Activated naive CD4-positive, alpha-beta T cell treated with anti-CD3 and anti-CD28 coated beads, Interleukin-2, amount 50 U/mL, for 72 hours (primary cell): ENCODE measurements around the gene ABHD12. TPM values are rescaled to one million over a fixed set of nuclear protein-coding genes. Genes with fewer than 3 reads are reported as not detected.

Experiments
- ATAC-seq, 2 donors: fragments of 150-1000 bp; cut with Tn5 transposase; 2 replicates each; pipeline ENCODE4 v1.10.0; 2021; ENCODE audit warnings: mild to moderate bottlenecking in 2 of 2, moderate library complexity in 2 of 2
- DNase-seq, 2 donors: peaks; one replicate each; pipeline ENCODE4 v3.0.0; 2021 to 2022; ENCODE audit warnings: low spot score in 2 of 2
- H3K27ac Mint-ChIP-seq, 2 donors: one replicate each; pipeline ENCODE4 v1.8.0; 2022; ENCODE audit warnings: mild to moderate bottlenecking in 2 of 2, mixed read lengths in 2 of 2
- H3K36me3 Mint-ChIP-seq, 2 donors: one replicate each; pipeline ENCODE4 v1.8.0; 2022; ENCODE audit warnings: mixed read lengths in 2 of 2
- H3K9me3 Mint-ChIP-seq, 2 donors: one replicate each; pipeline ENCODE4 v1.8.0; 2022; ENCODE audit warnings: mixed read lengths in 2 of 2
- total RNA-seq, 2 donors: library from RNA; stranded (reverse); gene quantifications; one replicate each; pipeline ENCODE4 v1.2.3, GENCODE V29; 2022

The ABHD12 gene
- total RNA-seq, 2 donors from 2014 or later, result 13.8 to 20.2 TPM

DNA sequence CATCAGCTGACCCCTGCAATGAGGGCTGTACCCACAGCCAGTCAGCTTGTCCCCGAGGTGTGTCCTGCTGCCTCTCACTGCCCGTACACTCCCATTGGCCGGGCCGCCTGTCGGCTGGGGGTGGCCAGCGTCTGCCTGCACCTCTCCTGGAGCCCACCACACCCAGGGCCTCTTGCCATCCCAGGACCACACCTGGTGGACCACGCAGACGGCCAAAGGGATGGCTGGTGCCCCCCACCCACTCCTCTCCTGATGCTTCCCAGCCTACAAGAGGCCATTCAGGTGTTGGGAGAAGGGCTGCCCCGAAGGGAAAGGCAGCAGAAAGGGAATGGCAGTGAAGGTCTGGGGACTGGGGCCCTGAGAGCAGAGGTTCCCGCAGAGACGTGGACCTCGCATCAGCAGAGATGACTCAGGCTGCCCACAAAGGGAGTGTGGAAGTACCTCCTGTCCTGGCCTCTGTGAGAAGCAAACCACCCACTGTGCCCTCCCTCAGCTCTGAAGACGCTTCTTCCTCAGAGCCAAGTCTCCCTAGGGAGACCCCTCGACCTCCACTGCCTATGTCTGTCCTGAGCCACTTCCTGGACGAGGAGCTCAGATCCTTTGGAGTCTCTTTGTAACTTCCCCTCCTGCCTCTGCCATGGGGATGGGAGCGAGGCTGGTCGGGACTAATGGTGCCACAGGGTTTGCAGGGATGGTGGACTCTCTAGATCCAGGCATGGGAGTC lies 81.8 kb downstream of the ABHD12 start:
- no peaks in the 10 kb centered on the region for H3K9me3 Mint-ChIP-seq
- DNase-seq, result no peak
- peak in 1 of 2 donors; percentile 21 for ATAC-seq
- H3K36me3 Mint-ChIP-seq, result no peaks in the 10 kb centered on the region
- H3K27ac Mint-ChIP-seq, result peak overlapping the region; percentile 65 to 90

DNA sequence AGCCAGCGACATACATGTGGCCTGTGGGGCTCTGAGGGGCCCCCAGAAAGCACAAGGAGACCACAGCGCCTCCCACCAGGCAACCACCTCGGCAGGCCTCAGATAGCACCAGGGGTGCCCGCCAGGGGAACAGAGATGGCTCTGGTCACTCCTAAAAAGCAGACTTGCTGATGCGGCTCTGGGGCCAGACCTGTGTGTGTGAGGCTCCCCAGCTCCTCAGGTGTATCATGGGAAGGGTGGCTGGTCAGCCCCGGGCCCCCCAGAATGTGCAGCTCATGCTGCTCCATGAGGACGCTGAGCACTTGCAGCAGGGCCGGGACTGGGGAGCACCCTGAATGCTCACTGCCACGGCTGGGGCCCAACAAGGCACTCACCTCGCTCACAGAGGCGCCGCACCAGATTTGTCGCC lies 82.5 kb downstream of the ABHD12 start:
- Mint-ChIP-seq H3K27ac (peak overlapping the region; percentile 22 to 72), H3K9me3 (no peaks in the 10 kb centered on the region), H3K36me3 (no peaks in the 10 kb centered on the region)
- DNase-seq, result no peak
- ATAC-seq, result no peak

- no peaks in the 10 kb centered on the region for H3K9me3 Mint-ChIP-seq
- DNase-seq (no peak), ATAC-seq (no peak)
- H3K36me3 Mint-ChIP-seq, result no peaks in the 10 kb centered on the region
- H3K27ac Mint-ChIP-seq, result peak overlapping the region in 1 of 2 donors; percentile 77
Observed at GRCh38 chr20:25306991-25307903, 83.4 kb downstream of the ABHD12 start.

GRCh38 chr20:25304025-25304549 lies 86.5 kb downstream of the ABHD12 start:
- no peak for ATAC-seq
- Mint-ChIP-seq H3K9me3 (no peaks in the 10 kb centered on the region), H3K36me3 (no peaks in the 10 kb centered on the region), H3K27ac (peak overlapping the region; percentile 61 to 72)
- no peak for DNase-seq

- Mint-ChIP-seq H3K36me3 (no peaks in the 10 kb centered on the region), H3K27ac (peak overlapping the region; percentile 71 to 72), H3K9me3 (no peaks in the 10 kb centered on the region)
- DNase-seq, result no peak
- ATAC-seq, result no peak
Observed at GRCh38 chr20:25303292-25304024, 87.2 kb downstream of the ABHD12 start.

GRCh38 chr20:25302596-25302995 lies 88.0 kb downstream of the ABHD12 start:
- DNase-seq, result no peak
- peak in 1 of 2 donors; percentile 23 for ATAC-seq
- H3K27ac Mint-ChIP-seq, result peak overlapping the region in 1 of 2 donors; percentile 29
- H3K9me3 Mint-ChIP-seq, result no peaks in the 10 kb centered on the region
- H3K36me3 Mint-ChIP-seq, result no peaks in the 10 kb centered on the region

GRCh38 chr20:25301357-25301920 lies 89.2 kb downstream of the ABHD12 start:
- H3K9me3 Mint-ChIP-seq, result no peaks in the 10 kb centered on the region
- H3K27ac Mint-ChIP-seq, result peak overlapping the region; percentile 29 to 66
- no peaks in the 10 kb centered on the region for H3K36me3 Mint-ChIP-seq
- no peak for DNase-seq
- ATAC-seq, result no peak

GRCh38 chr20:25300496-25301170 lies 90.0 kb downstream of the ABHD12 start:
- no peaks in the 10 kb centered on the region for H3K36me3 Mint-ChIP-seq
- ATAC-seq (no peak), DNase-seq (no peak)
- H3K27ac Mint-ChIP-seq, result peak overlapping the region; percentile 26 to 29
- no peaks in the 10 kb centered on the region for H3K9me3 Mint-ChIP-seq

- no peaks in the 10 kb centered on the region for H3K36me3 Mint-ChIP-seq
- H3K27ac Mint-ChIP-seq, result peak overlapping the region; percentile 26 to 82
- no peak for DNase-seq
- H3K9me3 Mint-ChIP-seq, result no peaks in the 10 kb centered on the region
- no peak for ATAC-seq
Observed at GRCh38 chr20:25299806-25300205, 90.8 kb downstream of the ABHD12 start.

- H3K27ac Mint-ChIP-seq, result peak overlapping the region; percentile 36 to 61
- no peak for ATAC-seq
- DNase-seq, result no peak
- H3K36me3 Mint-ChIP-seq, result no peaks in the 10 kb centered on the region
- no peaks in the 10 kb centered on the region for H3K9me3 Mint-ChIP-seq
Observed at GRCh38 chr20:25297141-25297905, 93.3 kb downstream of the ABHD12 start.

DNA sequence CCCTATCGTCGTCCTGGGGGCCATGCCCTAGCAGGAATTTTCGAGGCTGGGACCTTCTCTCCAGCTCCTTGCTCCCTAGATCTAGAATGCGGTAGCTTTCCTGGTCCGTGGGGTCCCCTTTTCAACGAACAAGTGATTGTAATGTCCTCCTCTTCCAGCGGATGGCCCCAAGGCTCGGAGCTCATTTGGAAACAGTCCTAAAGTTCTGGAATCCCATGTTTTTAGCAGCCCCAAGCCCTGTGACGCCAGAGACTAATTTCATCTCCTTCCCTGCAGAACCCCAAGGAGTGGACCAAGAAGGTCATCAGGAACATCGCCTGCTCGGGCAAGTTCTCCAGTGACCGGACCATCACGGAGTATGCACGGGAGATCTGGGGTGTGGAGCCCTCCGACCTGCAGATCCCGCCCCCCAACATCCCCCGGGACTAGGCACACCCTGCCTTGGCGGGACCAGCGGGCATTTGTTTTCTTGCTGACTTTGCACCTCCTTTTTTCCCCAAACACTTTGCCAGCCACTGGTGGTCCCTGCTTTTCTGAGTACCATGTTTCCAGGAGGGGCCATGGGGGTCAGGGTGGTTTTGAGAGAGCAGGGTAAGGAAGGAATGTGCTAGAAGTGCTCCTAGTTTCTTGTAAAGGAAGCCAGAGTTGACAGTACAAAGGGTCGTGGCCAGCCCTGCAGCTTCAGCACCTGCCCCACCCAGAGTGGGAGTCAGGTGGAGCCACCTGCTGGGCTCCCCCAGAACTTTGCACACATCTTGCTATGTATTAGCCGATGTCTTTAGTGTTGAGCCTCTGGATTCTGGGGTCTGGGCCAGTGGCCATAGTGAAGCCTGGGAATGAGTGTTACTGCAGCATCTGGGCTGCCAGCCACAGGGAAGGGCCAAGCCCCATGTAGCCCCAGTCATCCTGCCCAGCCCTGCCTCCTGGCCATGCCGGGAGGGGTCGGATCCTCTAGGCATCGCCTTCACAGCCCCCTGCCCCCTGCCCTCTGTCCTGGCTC lies 94.2 kb downstream of the ABHD12 start:
- ATAC-seq (peak in 1 of 2 donors; percentile 42), DNase-seq (no peak)
- no peaks in the 10 kb centered on the region for H3K9me3 Mint-ChIP-seq
- H3K36me3 Mint-ChIP-seq, result no peaks in the 10 kb centered on the region
- H3K27ac Mint-ChIP-seq, result peak overlapping the region in 1 of 2 donors; percentile 51

- ATAC-seq (no peak), DNase-seq (no peak)
- peak overlapping the region; percentile 22 to 51 for H3K27ac Mint-ChIP-seq
- H3K9me3 Mint-ChIP-seq, result no peaks in the 10 kb centered on the region
- H3K36me3 Mint-ChIP-seq, result no peaks in the 10 kb centered on the region
Observed at GRCh38 chr20:25295386-25296093, 95.1 kb downstream of the ABHD12 start.

GRCh38 chr20:25294459-25295385 lies 95.9 kb downstream of the ABHD12 start:
- no peak overlapping the region for H3K27ac Mint-ChIP-seq
- DNase-seq (peak in 1 of 2 donors; percentile 70), ATAC-seq (peak; percentile 75 to 84)
- no peaks in the 10 kb centered on the region for H3K9me3 Mint-ChIP-seq
- no peaks in the 10 kb centered on the region for H3K36me3 Mint-ChIP-seq
